Stimulated activated CD4-positive, alpha-beta T cell treated with anti-CD3 and anti-CD28 coated beads, Interleukin-12 subunit alpha, Interleukin-12 subunit beta, amount 100 ng/mL, for 4 hours (primary cell): ENCODE measurements around the gene IGFBP7.

Experiments used
- DNase-seq: peaks from one replicate; pipeline ENCODE4 v3.0.0-alpha.2; 2020

IGFBP7 gene

GRCh38 chr4:57109847-57110639, at the start of gene IGFBP7:
TSS of gene IGFBP7 (minus strand) at chr4:57110385. CDS start at chr4:57110351, 34 bp downstream.
- DNase-seq = no peak

- no peak for DNase-seq
Measured at GRCh38 chr4:57159866-57160265, 49.7 kb upstream of the IGFBP7 start.

GRCh38 chr4:57158762-57159161, 48.6 kb upstream of the IGFBP7 start:
- DNase-seq = no peak

- DNase-seq = no peak
Measured at GRCh38 chr4:57158221-57158620, 48.0 kb upstream of the IGFBP7 start.

- no peak for DNase-seq
Measured at GRCh38 chr4:57157596-57158137, 47.5 kb upstream of the IGFBP7 start.

GRCh38 chr4:57156242-57156990, 46.2 kb upstream of the IGFBP7 start:
- no peak for DNase-seq

GRCh38 chr4:57154926-57155325, 44.7 kb upstream of the IGFBP7 start:
- no peak for DNase-seq

GRCh38 chr4:57154191-57154590, 44.0 kb upstream of the IGFBP7 start:
- no peak for DNase-seq

- no peak for DNase-seq
Measured at GRCh38 chr4:57153207-57153606, 43.0 kb upstream of the IGFBP7 start.

GRCh38 chr4:57151481-57151880, 41.3 kb upstream of the IGFBP7 start:
- no peak for DNase-seq

- no peak for DNase-seq
Measured at GRCh38 chr4:57149833-57150232, 39.6 kb upstream of the IGFBP7 start.

GRCh38 chr4:57148831-57149505, 38.8 kb upstream of the IGFBP7 start:
- no peak for DNase-seq

GRCh38 chr4:57148177-57148576, 38.0 kb upstream of the IGFBP7 start:
- DNase-seq = no peak

GRCh38 chr4:57147335-57148060, 37.3 kb upstream of the IGFBP7 start:
- DNase-seq = no peak

- no peak for DNase-seq
Measured at GRCh38 chr4:57146444-57146843, 36.3 kb upstream of the IGFBP7 start.

GRCh38 chr4:57144466-57144865, 34.3 kb upstream of the IGFBP7 start:
- no peak for DNase-seq

GRCh38 chr4:57139783-57140182, 29.6 kb upstream of the IGFBP7 start:
- DNase-seq = no peak

GRCh38 chr4:57137261-57137660, 27.1 kb upstream of the IGFBP7 start:
- no peak for DNase-seq

- no peak for DNase-seq
Measured at GRCh38 chr4:57136281-57136680, 26.1 kb upstream of the IGFBP7 start.

- no peak for DNase-seq
Measured at GRCh38 chr4:57132743-57133137, 22.6 kb upstream of the IGFBP7 start.

GRCh38 chr4:57131849-57132742, 21.9 kb upstream of the IGFBP7 start:
- no peak for DNase-seq

GRCh38 chr4:57129477-57129876, 19.3 kb upstream of the IGFBP7 start:
- no peak for DNase-seq
